Astrocyte (in vitro differentiated cells and primary cell): Measurements from ENCODE around the gene MNT. TPM values are rescaled to one million over a fixed set of nuclear protein-coding genes. Genes with fewer than 3 reads are reported as not detected.

Experiments used
- DNase-seq: peaks from one replicate; pipeline ENCODE4 v3.0.0-alpha.2; 2010; ENCODE audit warnings: low read depth
- FAIRE-seq: peaks from 2 replicates; lab custom pipeline; 2011; peaks lifted over from hg19 to GRCh38; lab: Jason Lieb, UNC
- H2AFZ ChIP-seq: 2 replicates; pipeline ENCODE4 v1.6.0; 2012; ENCODE audit warnings: low read depth, low read length, inconsistent platforms
- H3K27ac ChIP-seq: 2 replicates; pipeline ENCODE4 v1.5.1; 2011; ENCODE audit warnings: low read depth, low read length, inconsistent platforms
- H3K27me3 ChIP-seq: 2 replicates; pipeline ENCODE4 v1.6.0; 2011; ENCODE audit warnings: low read length, inconsistent platforms; ENCODE audit not compliant: insufficient read depth
- H3K36me3 ChIP-seq: 2 replicates; pipeline ENCODE4 v1.5.1; 2011; ENCODE audit warnings: low read length, inconsistent platforms; ENCODE audit not compliant: insufficient read depth
- H3K4me1 ChIP-seq: 2 replicates; pipeline ENCODE4 v1.5.1; 2011; ENCODE audit warnings: low read length, inconsistent platforms; ENCODE audit not compliant: insufficient read depth
- H3K4me2 ChIP-seq: 2 replicates; pipeline ENCODE4 v1.6.0; 2012; ENCODE audit warnings: low read length, inconsistent platforms
- H3K4me3 ChIP-seq: 2 replicates; pipeline ENCODE4 v1.5.1; 2011; ENCODE audit warnings: low read depth, mild to moderate bottlenecking, low read length, inconsistent platforms; ENCODE audit not compliant: insufficient read depth
- H3K79me2 ChIP-seq: 2 replicates; pipeline ENCODE4 v1.6.0; 2012; ENCODE audit warnings: mild to moderate bottlenecking, low read length, inconsistent platforms; ENCODE audit not compliant: insufficient read depth
- H3K9ac ChIP-seq: 2 replicates; pipeline ENCODE4 v1.6.0; 2012; ENCODE audit warnings: mild to moderate bottlenecking, low read length, inconsistent platforms
- H3K9me3 ChIP-seq: 2 replicates; pipeline ENCODE4 v1.5.1; 2012; ENCODE audit warnings: low read depth, mild to moderate bottlenecking, low read length, inconsistent platforms; ENCODE audit not compliant: insufficient read depth
- H4K20me1 ChIP-seq: 2 replicates; pipeline ENCODE4 v1.6.0; 2012; ENCODE audit warnings: low read length, inconsistent platforms; ENCODE audit not compliant: insufficient read depth
- H3K27ac Mint-ChIP-seq: one replicate; pipeline ENCODE4 v1.8.0; 2021; ENCODE audit warnings: mild to moderate bottlenecking, mixed read lengths; ENCODE audit not compliant: unreplicated experiment
- H3K27me3 Mint-ChIP-seq: one replicate; pipeline ENCODE4 v1.8.0; 2021; ENCODE audit warnings: low read depth, mixed read lengths; ENCODE audit not compliant: unreplicated experiment
- H3K36me3 Mint-ChIP-seq: one replicate; pipeline ENCODE4 v1.8.0; 2021; ENCODE audit warnings: low read depth, mixed read lengths; ENCODE audit not compliant: unreplicated experiment
- H3K4me1 Mint-ChIP-seq: one replicate; pipeline ENCODE4 v1.8.0; 2021; ENCODE audit warnings: low read depth, mixed read lengths; ENCODE audit not compliant: unreplicated experiment
- H3K4me3 Mint-ChIP-seq: one replicate; pipeline ENCODE4 v1.8.0; 2021; ENCODE audit warnings: mild to moderate bottlenecking, moderate library complexity, mixed read lengths; ENCODE audit not compliant: unreplicated experiment
- H3K9me3 Mint-ChIP-seq: one replicate; pipeline ENCODE4 v1.8.0; 2021; ENCODE audit warnings: mild to moderate bottlenecking, mixed read lengths; ENCODE audit not compliant: unreplicated experiment
- EZH2 ChIP-seq: IDR thresholded peaks from 2 replicates; pipeline ENCODE4 v1.6.1; 2012; ENCODE audit warnings: mild to moderate bottlenecking, low read length, inconsistent platforms; ENCODE audit not compliant: insufficient read depth
- total RNA-seq: library from RNA; stranded (reverse); gene quantifications from 2 replicates; pipeline ENCODE4 v1.2.1, GENCODE V29; 2021
- TF ChIP-seq, protein P1 (sequence below): IDR thresholded peaks from 2 replicates; pipeline ENCODE4 v1.5.1; 2011; ENCODE audit warnings: low read depth, mild to moderate bottlenecking, inconsistent platforms, low read length, moderate library complexity; ENCODE audit not compliant: insufficient read depth

The MNT gene
- total RNA-seq, 1 donor from 2014 or later: 29.1 TPM

GRCh38 chr17:2427215-2427614, 26.4 kb upstream of the MNT start:
- Histone ChIP-seq H3K4me2 (no peak overlapping the region), H4K20me1 (peaks cover 3% of the 10 kb centered on the region), H3K27ac (no peak overlapping the region), H3K36me3 (no peaks in the 10 kb centered on the region), H3K4me1 (no peaks in the 10 kb centered on the region), H3K27me3 (no peaks in the 10 kb centered on the region), H3K9ac (no peak overlapping the region), H3K79me2 (no peaks in the 10 kb centered on the region), H2AFZ (no peak overlapping the region), H3K4me3 (no peak overlapping the region), H3K9me3 (no peaks in the 10 kb centered on the region)
- Mint-ChIP-seq H3K4me1 (peaks cover 2% of the 10 kb centered on the region), H3K4me3 (no peak overlapping the region), H3K27ac (no peak overlapping the region), H3K27me3 (no peaks in the 10 kb centered on the region), H3K36me3 (no peaks in the 10 kb centered on the region), H3K9me3 (no peaks in the 10 kb centered on the region)
- TF ChIP-seq EZH2: no peak
- TF ChIP-seq, protein P1, sequence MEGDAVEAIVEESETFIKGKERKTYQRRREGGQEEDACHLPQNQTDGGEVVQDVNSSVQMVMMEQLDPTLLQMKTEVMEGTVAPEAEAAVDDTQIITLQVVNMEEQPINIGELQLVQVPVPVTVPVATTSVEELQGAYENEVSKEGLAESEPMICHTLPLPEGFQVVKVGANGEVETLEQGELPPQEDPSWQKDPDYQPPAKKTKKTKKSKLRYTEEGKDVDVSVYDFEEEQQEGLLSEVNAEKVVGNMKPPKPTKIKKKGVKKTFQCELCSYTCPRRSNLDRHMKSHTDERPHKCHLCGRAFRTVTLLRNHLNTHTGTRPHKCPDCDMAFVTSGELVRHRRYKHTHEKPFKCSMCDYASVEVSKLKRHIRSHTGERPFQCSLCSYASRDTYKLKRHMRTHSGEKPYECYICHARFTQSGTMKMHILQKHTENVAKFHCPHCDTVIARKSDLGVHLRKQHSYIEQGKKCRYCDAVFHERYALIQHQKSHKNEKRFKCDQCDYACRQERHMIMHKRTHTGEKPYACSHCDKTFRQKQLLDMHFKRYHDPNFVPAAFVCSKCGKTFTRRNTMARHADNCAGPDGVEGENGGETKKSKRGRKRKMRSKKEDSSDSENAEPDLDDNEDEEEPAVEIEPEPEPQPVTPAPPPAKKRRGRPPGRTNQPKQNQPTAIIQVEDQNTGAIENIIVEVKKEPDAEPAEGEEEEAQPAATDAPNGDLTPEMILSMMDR: no peak
- FAIRE-seq: no peak
- no peak for DNase-seq

GRCh38 chr17:2423271-2423670, 22.4 kb upstream of the MNT start:
- Histone ChIP-seq H3K79me2 (no peaks in the 10 kb centered on the region), H3K36me3 (peaks cover 5% of the 10 kb centered on the region)
- TF ChIP-seq EZH2: no peak
- TF ChIP-seq, protein P1: no peak

DNA sequence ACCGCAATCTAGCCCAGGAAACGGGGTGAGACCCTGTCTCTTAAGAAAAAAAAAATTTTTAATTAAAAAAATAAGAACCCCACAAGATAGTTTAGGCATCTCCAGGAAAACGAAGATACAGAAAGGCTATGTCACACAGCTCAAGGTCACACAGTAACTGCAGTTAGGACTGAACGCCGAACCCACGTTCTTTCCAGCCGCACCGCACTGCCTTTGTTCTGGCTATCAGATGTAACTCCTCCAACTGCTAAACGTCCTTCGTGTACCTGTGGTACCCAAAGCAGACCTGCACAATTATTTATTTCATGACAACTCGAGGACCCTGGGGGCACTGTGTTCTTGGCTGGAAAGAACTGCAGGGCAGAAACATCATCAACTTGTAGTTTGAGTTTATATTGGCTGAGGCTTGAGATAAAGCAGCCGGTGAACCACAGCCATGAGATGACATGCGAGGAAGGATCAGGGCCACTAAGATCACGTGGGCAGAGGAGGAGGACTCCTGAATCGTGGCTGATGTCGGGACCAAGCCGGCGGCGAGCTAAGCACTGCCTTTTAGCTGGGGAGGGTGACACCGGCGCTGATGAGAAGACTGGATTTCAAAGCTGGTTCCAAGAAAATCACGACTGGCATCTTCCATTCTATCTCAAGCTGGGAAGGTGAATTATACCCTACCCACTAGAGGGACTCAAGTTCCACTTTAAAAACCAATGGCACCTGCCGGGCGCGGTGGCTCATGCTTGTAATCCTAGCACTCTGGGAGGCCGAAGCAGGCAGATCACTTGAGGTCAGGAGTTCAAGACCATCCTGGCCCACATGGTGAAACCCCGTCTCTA, 20.7 kb upstream of the MNT start:
- Histone ChIP-seq H3K4me3 (no peak overlapping the region), H3K9me3 (no peaks in the 10 kb centered on the region), H3K9ac (no peak overlapping the region), H3K27me3 (no peaks in the 10 kb centered on the region), H4K20me1 (no peaks in the 10 kb centered on the region), H3K79me2 (no peaks in the 10 kb centered on the region), H3K27ac (no peak overlapping the region), H3K4me1 (peaks cover 1% of the 10 kb centered on the region), H2AFZ (no peak overlapping the region), H3K4me2 (no peak overlapping the region), H3K36me3 (peaks cover 5% of the 10 kb centered on the region)
- Mint-ChIP-seq H3K27ac (peak overlapping the region; percentile 26), H3K9me3 (no peaks in the 10 kb centered on the region), H3K36me3 (peaks cover 8% of the 10 kb centered on the region), H3K4me1 (peaks cover 2% of the 10 kb centered on the region), H3K4me3 (no peak overlapping the region), H3K27me3 (no peaks in the 10 kb centered on the region)
- DNase-seq (no peak), FAIRE-seq (no peak)
- TF ChIP-seq EZH2: no peak
- TF ChIP-seq, protein P1: peak; percentile 21

More at GRCh38 chr17:2423271-2423670, 22.4 kb upstream of the MNT start:
- Histone ChIP-seq H3K9ac (no peak overlapping the region), H3K27ac (no peak overlapping the region), H3K9me3 (no peaks in the 10 kb centered on the region), H4K20me1 (peaks cover 3% of the 10 kb centered on the region), H3K27me3 (no peaks in the 10 kb centered on the region), H2AFZ (no peak overlapping the region), H3K4me3 (no peak overlapping the region), H3K4me2 (no peak overlapping the region), H3K4me1 (no peaks in the 10 kb centered on the region)
- Mint-ChIP-seq H3K4me1 (peaks cover 2% of the 10 kb centered on the region), H3K27ac (no peak overlapping the region), H3K27me3 (no peaks in the 10 kb centered on the region), H3K4me3 (no peak overlapping the region), H3K36me3 (peaks cover 5% of the 10 kb centered on the region), H3K9me3 (no peaks in the 10 kb centered on the region)
- DNase-seq (no peak), FAIRE-seq (no peak)
